ENCODE results near the gene PI4K2A. TPM values are rescaled to one million over a fixed set of nuclear protein-coding genes. Genes with fewer than 3 reads are reported as not detected.
A peak's percentile ranks its signal among the peaks of the same experiment; 100 is the strongest.

Gene PI4K2A
- total and polyA plus RNA-seq, 7 donors = 8.1 to 19.3 (median 13.3) TPM

DNA sequence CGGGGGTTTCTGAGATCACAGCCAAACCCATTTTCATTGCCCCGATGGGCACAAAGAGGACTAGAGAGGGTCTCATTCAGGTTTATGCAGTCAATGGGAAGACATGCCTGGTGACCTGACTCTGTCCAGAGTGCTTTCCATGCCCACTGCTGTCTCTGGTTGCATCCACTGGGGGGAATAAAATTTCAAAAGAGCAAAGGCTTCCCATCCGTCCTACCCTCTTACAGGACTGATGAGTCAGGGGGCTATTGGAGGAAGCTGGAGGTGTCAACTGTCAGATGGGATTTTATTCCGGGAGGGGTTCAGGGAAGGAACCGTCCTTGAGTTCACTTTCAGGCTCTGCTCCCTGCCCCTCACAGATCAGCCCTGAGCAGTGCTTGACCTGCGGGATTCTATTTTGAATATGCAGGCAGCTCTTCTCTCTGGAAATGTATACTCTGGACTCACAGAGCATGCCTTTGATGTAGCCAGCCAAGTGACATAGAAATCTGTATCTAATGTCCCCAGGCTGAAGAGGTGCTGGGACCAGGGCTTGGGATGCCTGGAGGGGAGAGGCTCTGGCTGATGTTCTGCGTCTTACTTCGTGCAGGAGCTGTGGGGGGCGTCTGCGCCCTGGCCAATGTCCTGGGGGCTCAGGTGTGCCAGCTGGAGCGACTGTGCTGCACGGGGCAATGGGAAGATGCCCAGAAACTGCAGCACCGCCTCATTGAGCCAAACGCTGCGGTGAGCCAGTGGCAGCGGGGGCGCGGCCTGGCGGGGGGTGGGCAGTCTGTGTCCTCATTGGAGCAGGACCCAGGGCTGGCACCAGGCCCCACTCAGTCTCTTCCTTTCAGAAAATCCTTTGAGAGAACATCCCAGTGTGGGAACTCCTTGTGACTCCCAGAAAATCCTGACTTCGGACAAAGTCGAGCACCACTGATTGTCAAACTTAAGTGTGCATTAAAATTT, 38.9 kb upstream of the PI4K2A start:
- TF ChIP-seq EP300 (IDR thresholded peaks at IDR 0.05) = no peak
- TF ChIP-seq, protein P1, sequence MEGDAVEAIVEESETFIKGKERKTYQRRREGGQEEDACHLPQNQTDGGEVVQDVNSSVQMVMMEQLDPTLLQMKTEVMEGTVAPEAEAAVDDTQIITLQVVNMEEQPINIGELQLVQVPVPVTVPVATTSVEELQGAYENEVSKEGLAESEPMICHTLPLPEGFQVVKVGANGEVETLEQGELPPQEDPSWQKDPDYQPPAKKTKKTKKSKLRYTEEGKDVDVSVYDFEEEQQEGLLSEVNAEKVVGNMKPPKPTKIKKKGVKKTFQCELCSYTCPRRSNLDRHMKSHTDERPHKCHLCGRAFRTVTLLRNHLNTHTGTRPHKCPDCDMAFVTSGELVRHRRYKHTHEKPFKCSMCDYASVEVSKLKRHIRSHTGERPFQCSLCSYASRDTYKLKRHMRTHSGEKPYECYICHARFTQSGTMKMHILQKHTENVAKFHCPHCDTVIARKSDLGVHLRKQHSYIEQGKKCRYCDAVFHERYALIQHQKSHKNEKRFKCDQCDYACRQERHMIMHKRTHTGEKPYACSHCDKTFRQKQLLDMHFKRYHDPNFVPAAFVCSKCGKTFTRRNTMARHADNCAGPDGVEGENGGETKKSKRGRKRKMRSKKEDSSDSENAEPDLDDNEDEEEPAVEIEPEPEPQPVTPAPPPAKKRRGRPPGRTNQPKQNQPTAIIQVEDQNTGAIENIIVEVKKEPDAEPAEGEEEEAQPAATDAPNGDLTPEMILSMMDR (IDR thresholded peaks at IDR 0.05) = no peak
- TF ChIP-seq POLR2A (IDR thresholded peaks at IDR 0.05) = no peak
- no peak for TF ChIP-seq POLR2AphosphoS5 (IDR thresholded peaks at IDR 0.05)
- intact Hi-C loops (cut with DNase I) = no loop called here
- Histone ChIP-seq H3K27ac (no peak overlapping the region), H3K27me3 (no peaks in the 10 kb centered on the region), H3K36me3 (no peaks in the 10 kb centered on the region), H3K9me3 (no peaks in the 10 kb centered on the region), H3K4me1 (peaks cover 0 to 15% (median 14%) of the 10 kb centered on the region in 4 donors), H3K4me3 (no peak overlapping the region)
- DNase-seq = no peak
- 87 to 89% methylated on average over 21 of the region's 21 CpGs for WGBS, 2 donors

DNA sequence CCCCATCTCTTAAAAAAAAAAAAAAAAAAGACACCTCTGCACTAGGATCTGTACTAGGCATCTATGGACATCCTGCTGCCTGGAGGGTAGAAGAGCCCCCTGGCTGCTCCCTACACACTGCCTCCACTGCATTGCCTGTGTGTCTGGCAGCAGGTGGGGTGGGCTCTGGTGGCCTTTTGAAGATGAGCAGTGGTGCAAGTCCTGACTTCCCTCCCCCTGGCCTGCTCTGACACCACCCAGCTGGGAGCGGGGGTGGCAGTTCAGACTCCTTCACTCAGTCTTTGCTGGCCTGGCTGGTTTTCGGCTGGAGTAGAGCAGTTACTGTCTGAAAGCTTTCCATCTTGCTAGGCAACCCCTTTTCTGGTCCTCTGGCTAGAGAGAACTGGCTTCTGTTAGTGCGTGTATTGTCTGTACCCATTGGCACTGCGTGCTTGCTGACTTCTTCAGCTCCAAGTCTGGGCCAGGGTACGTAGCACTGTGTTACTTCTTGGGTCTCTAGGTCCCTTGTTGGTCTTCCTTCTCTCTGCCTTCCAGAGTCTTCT, 33.3 kb upstream of the PI4K2A start:
- peaks cover 0 to 4% (median 0%) of the 10 kb centered on the region in 4 donors for H3K4me1 ChIP-seq
- no peak for TF ChIP-seq EP300 (IDR thresholded peaks at IDR 0.05)
- intact Hi-C loops (cut with DNase I) = no loop called here
- no peak overlapping the region for H3K4me3 ChIP-seq
- DNase-seq = no peak
- H3K27ac ChIP-seq = no peak overlapping the region
- no peaks in the 10 kb centered on the region for H3K9me3 ChIP-seq
- no peaks in the 10 kb centered on the region for H3K36me3 ChIP-seq
- no peaks in the 10 kb centered on the region for H3K27me3 ChIP-seq
- WGBS, 2 donors = 91 to 96% methylated on average over 5 of the region's 5 CpGs

DNA sequence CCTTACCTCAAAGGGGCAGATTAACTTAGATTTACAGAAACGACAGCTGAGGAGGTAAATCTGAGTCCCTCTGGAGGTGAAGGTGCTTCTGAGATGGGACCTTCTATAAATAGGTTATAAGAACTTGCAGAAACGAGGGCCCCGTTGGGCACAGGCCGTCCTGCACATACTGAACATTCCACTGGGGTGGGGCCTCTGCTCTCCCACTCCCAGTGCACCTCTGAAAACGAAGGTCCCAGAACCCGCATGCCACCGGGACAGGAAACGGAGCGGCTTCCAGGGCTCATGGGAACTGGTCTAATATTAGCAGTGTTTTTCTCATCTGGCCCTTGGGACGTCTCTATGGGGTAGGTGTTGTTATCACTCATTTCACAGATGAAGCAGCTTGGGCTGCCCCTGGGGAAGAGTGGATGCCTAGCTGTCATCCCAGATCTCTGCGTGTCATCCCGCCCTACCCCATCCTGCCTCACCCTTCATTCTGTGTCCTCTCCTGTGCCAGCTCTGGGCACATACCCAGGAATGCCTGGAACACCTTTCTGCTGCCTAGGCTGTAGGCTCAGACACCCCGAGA, 31.4 kb upstream of the PI4K2A start:
- Histone ChIP-seq H3K27me3 (no peaks in the 10 kb centered on the region), H3K27ac (peak overlapping the region in 1 of 4 donors; percentile 38), H3K9me3 (no peaks in the 10 kb centered on the region), H3K4me1 (peaks cover 0 to 4% (median 0%) of the 10 kb centered on the region in 4 donors), H3K36me3 (no peaks in the 10 kb centered on the region), H3K4me3 (no peak overlapping the region)
- DNase-seq = no peak
- WGBS, 2 donors = 86% methylated on average over 13 of the region's 13 CpGs
- TF ChIP-seq, protein P1 (IDR thresholded peaks at IDR 0.05) = no peak
- TF ChIP-seq POLR2AphosphoS5 (IDR thresholded peaks at IDR 0.05) (no peak), POLR2A (IDR thresholded peaks at IDR 0.05) (no peak), EP300 (IDR thresholded peaks at IDR 0.05) (no peak)
- intact Hi-C loops (cut with DNase I) = no loop called here

DNA sequence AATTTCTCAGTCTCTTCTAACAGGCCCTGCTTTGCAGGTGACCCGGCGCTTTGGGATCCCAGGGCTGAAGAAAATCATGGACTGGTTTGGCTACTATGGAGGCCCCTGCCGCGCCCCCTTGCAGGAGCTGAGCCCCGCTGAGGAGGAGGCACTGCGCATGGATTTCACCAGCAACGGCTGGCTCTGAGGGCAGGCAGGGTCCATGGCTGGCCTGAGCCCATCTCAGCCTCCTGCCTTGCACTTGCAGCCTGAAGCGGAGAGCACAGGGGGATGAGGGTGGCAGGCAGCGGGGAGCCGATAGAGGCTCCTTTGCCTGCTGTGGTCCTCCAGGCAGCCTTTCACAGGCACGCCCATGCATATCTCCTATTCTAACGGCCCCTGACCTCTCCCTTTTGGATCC, 29.0 kb upstream of the PI4K2A start:
- TF ChIP-seq POLR2AphosphoS5 (IDR thresholded peaks at IDR 0.05) (no peak), POLR2A (IDR thresholded peaks at IDR 0.05) (no peak), EP300 (IDR thresholded peaks at IDR 0.05) (no peak)
- TF ChIP-seq, protein P1 (IDR thresholded peaks at IDR 0.05) = no peak
- H3K4me3 ChIP-seq = no peak overlapping the region
- WGBS, 2 donors = 89% methylated on average over 12 of the region's 12 CpGs
- no peaks in the 10 kb centered on the region for H3K27me3 ChIP-seq
- intact Hi-C loops (cut with DNase I) = no loop called here
- H3K9me3 ChIP-seq = no peaks in the 10 kb centered on the region
- H3K4me1 ChIP-seq = peaks cover 0 to 4% (median 0%) of the 10 kb centered on the region in 4 donors
- H3K27ac ChIP-seq = no peak overlapping the region
- H3K36me3 ChIP-seq = peaks cover 0 to 9% (median 0%) of the 10 kb centered on the region in 4 donors
- no peak for DNase-seq

DNA sequence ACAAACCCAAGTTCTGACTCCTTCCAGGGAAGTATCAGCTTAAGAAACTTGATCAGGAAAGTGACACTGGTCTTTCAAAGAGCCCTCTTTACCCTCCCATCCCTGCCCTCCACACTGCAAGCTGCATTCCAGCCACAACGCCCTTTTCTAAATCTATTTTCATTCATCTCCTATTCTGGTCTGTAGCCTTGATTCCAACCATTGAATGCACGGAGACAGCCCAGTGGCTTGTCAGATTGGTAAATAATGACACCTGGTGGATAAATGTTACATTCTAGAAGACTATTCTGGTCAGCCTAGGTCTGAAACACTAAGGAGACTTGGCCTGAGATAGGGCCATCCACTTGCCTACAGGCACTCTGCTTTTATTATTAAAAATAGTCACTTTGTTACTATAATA, 28.1 kb upstream of the PI4K2A start:
- Histone ChIP-seq H3K36me3 (peaks cover 0 to 9% (median 0%) of the 10 kb centered on the region in 4 donors), H3K27ac (no peak overlapping the region), H3K4me3 (no peak overlapping the region), H3K4me1 (peaks cover 0 to 4% (median 0%) of the 10 kb centered on the region in 4 donors), H3K9me3 (no peaks in the 10 kb centered on the region), H3K27me3 (no peaks in the 10 kb centered on the region)
- TF ChIP-seq EP300 (IDR thresholded peaks at IDR 0.05) = no peak
- no peak for TF ChIP-seq POLR2A (IDR thresholded peaks at IDR 0.05)
- TF ChIP-seq, protein P1 (IDR thresholded peaks at IDR 0.05) = peak in 2 of 4 experiments; percentile 21 to 38
- no peak for TF ChIP-seq POLR2AphosphoS5 (IDR thresholded peaks at IDR 0.05)
- intact Hi-C loops (cut with DNase I) = loop anchor here (2.0 kb wide), 1 partner anchor 40 kb away; the partner anchor contains the start of gene ANKRD2
- 45 to 55% methylated on average over 2 of the region's 2 CpGs for WGBS, 2 donors
- no peak for DNase-seq
